Motor neuron (in vitro differentiated cells): ENCODE results near the gene TMA7. TPM values are rescaled to one million over a fixed set of nuclear protein-coding genes. Genes with fewer than 3 reads are reported as not detected.
"Not testable (repeated sequence)": the region's sequence is repeated elsewhere in the genome, so short reads cannot be mapped to it uniquely, and the experiment has no call there.

Source experiments
- ATAC-seq, 8 experiments: fragments of 200-7000 bp; cut with Tn5 transposase; replicated peaks in 6 of 8; 2 replicates each; pipeline ENCODE4 v1.8.0; 2021; ENCODE audit warnings: mild to moderate bottlenecking in 8 of 8, moderate library complexity in 8 of 8
- H3K27ac ChIP-seq, 2 donors: fragments of 250-450 bp; sonication (Bioruptor Pico); 2 replicates each; pipeline ENCODE4 v1.9.0; 2021; ENCODE audit warnings: antibody characterized with exemption in 2 of 2, mild to moderate bottlenecking in 2 of 2, moderate library complexity in 1 of 2
- H3K4me1 ChIP-seq, 2 donors: fragments of 250-450 bp; sonication (Bioruptor Pico); replicated peaks in 1 of 2; 2 replicates each; pipeline ENCODE4 v1.6.1; 2021; ENCODE audit warnings: antibody characterized with exemption in 2 of 2, mild to moderate bottlenecking in 2 of 2, moderate library complexity in 1 of 2
- H3K4me3 ChIP-seq, 5 donors: fragments of 250-450 bp; sonication (Bioruptor Pico); 2 replicates each; pipeline ENCODE4 v1.9.0; 2021; ENCODE audit warnings: antibody characterized with exemption in 5 of 5, mild to moderate bottlenecking in 5 of 5, moderate library complexity in 4 of 5
- WGBS, 10 experiments: fragments of 450-650 bp; shearing (Covaris generic); methylation state at CpG; one replicate each; pipeline ENCODE4 v1.0.0; 2022; 5-methylcytosine and 5-hydroxymethylcytosine counted together
- in situ Hi-C, 9 experiments: fragments of 400-800 bp; cut with MboI; loops; one replicate each; pipeline ENCODE4 v1.15.0; 2021; ENCODE audit warnings: low sequenced_read_pairs in 9 of 9, low pct_unique_long_range_greater_than_20kb in 2 of 9; ENCODE audit not compliant: unreplicated experiment in 9 of 9
- total RNA-seq, 8 experiments: library from RNA; unstranded; fragments of 300-600 nt; gene quantifications; 2 replicates each; pipeline versions ENCODE4 v1.2.3 to v1.2.4, GENCODE V29; 2022

The TMA7 gene
- total RNA-seq, 8 experiments from 2014 or later = 375 to 754 (median 499) TPM

GRCh38 chr3:48482822-48483221, 42.8 kb downstream of the TMA7 start:
- H3K27ac ChIP-seq, ATAC-seq, H3K4me1 ChIP-seq, in situ Hi-C loops, H3K4me3 ChIP-seq: not testable (repeated sequence)
- WGBS, 10 experiments = 75 to 100% (median 87%) methylated on average over 1 to 5 of the region's 6 CpGs; no CpG with 5 or more reads in 5 of the 10 experiments

DNA sequence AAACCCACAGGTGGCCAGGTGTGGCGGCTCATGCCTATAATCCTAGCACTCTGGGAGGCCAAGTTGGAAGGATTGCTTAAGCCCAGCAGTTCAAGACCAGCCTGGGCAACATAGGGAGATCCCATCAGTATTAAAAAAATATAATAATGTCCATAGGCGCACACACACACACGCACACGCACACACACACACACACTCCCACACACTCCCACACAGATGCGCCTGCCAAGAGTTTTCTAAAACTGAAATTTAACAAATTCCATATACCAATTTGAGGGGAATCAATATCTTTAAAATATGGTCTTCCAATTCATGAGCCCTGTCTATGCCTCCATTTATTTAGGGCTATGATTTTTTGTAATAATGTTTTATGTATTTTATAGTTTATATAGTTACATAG, 46.9 kb downstream of the TMA7 start:
- no peak overlapping the region for H3K4me3 ChIP-seq
- no peaks in the 10 kb centered on the region for H3K4me1 ChIP-seq
- no peak for ATAC-seq
- in situ Hi-C loops = no loop called here
- 75 to 100% (median 91%) methylated on average over 1 to 5 of the region's 5 CpGs; no CpG with 5 or more reads in 2 of the 10 experiments for WGBS, 10 experiments
- no peak overlapping the region for H3K27ac ChIP-seq

DNA sequence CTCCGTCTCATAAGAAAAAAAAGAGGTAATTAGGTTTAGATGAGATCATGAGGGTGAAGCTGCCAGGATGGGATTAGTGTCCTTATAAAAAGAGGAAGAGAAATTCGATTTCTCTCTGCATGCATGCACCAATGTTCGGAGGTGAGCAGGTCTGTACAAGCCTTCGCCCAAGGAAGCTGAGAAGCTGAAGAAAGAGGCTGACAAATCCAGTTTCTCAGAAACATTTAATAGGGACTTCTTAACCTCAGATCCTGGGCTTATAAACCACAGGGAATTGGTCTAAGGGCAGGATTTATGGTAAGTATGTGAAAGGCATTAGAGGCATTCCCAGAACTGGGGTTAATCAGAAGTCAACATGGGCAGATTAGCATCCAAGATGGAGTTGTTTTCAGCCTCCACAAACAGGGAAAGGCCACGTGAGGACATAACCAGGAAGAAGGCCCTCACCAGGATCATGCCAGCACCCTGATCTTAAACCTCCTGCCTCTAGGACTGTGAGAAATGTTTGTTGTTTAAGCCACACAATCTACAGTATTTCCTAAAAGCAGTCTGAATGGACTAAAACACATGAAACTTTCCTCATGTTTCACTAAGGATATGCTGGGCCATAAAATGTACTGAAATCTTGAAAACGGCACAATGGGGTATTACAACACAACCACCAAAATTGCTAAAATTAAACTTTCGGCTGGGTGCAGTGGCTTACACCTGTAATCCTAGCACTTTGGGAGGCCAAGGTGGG, 52.6 kb downstream of the TMA7 start:
- H3K27ac ChIP-seq = no peak overlapping the region
- in situ Hi-C loops = no loop called here
- 40 to 96% (median 81%) methylated on average over 1 to 7 of the region's 7 CpGs; no CpG with 5 or more reads in 3 of the 10 experiments for WGBS, 10 experiments
- no peak overlapping the region for H3K4me3 ChIP-seq
- H3K4me1 ChIP-seq = no peaks in the 10 kb centered on the region
- ATAC-seq = peak in 3 of 8 experiments; percentile 50 to 87 (median 81)

- WGBS, 10 experiments = 83 to 100% (median 90%) methylated on average over 1 to 2 of the region's 3 CpGs; no CpG with 5 or more reads in 6 of the 10 experiments
- Histone ChIP-seq H3K4me3 (no peak overlapping the region), H3K4me1 (no peaks in the 10 kb centered on the region), H3K27ac (no peak overlapping the region)
- ATAC-seq = no peak
- in situ Hi-C loops = no loop called here
These were observed 53.1 kb downstream of the TMA7 start for GRCh38 chr3:48493203-48493501.

Other genes with a start within 250 kb of the TMA7 start
- 100 to 1,000 TPM in 1 of 8 experiments, 1 to 10 TPM in 1, under 1 TPM in 1, not detected in 5; 0.70 to 488 (median 6.5) TPM for gene CAMP, start 216.8 kb upstream of the TMA7 start, total RNA-seq
- gene ZNF589, start 199.2 kb upstream of the TMA7 start, total RNA-seq = 10 to 100 TPM; 12.7 to 35.7 (median 18.0) TPM
- 10 to 100 TPM; 17.1 to 28.5 (median 21.5) TPM for gene NME6, start 138.9 kb upstream of the TMA7 start, total RNA-seq
- not detected for gene SPINK8, start 106.6 kb upstream of the TMA7 start, total RNA-seq
- under 1 TPM in 7 of 8 experiments, not detected in 1; 0.15 to 0.96 (median 0.38) TPM for gene FBXW12, start 68.0 kb upstream of the TMA7 start, total RNA-seq
- 10 to 100 TPM; 20.1 to 54.4 (median 34.7) TPM for gene PLXNB1, start 10.2 kb upstream of the TMA7 start, total RNA-seq
- gene CCDC51, start 138 bp upstream of the TMA7 start, total RNA-seq = 10 to 100 TPM; 14.9 to 90.4 (median 20.4) TPM
- 10 to 100 TPM in 2 of 8 experiments, 1 to 10 TPM in 6; 3.9 to 11.7 (median 5.7) TPM for gene ATRIP, start 6.5 kb downstream of the TMA7 start, total RNA-seq
- 100 to 1,000 TPM in 2 of 8 experiments, 10 to 100 TPM in 6; 70.4 to 252 (median 93.4) TPM for gene SHISA5, start 63.9 kb downstream of the TMA7 start, total RNA-seq
- gene PFKFB4, start 116.5 kb downstream of the TMA7 start, total RNA-seq = 10 to 100 TPM in 5 of 8 experiments, 1 to 10 TPM in 3; 3.1 to 36.0 (median 10.4) TPM
- under 1 TPM; 0.11 to 0.66 (median 0.41) TPM for gene UCN2, start 123.5 kb downstream of the TMA7 start, total RNA-seq
- 10 to 100 TPM in 5 of 8 experiments, 1 to 10 TPM in 3; 7.0 to 27.9 (median 13.0) TPM for gene COL7A1, start 155.1 kb downstream of the TMA7 start, total RNA-seq
- gene UQCRC1, start 169.4 kb downstream of the TMA7 start, total RNA-seq = 100 to 1,000 TPM; 184 to 306 (median 226) TPM
- gene TMEM89, start 181.5 kb downstream of the TMA7 start, total RNA-seq = not detected
- gene SLC26A6, start 195.2 kb downstream of the TMA7 start, total RNA-seq = 10 to 100 TPM in 4 of 8 experiments, 1 to 10 TPM in 4; 7.1 to 27.0 (median 10.1) TPM
- gene CELSR3, start 222.6 kb downstream of the TMA7 start, total RNA-seq = 10 to 100 TPM in 5 of 8 experiments, 1 to 10 TPM in 2, under 1 TPM in 1; 0.97 to 53.4 (median 23.0) TPM
- gene NCKIPSD, start 245.7 kb downstream of the TMA7 start, total RNA-seq = 10 to 100 TPM in 7 of 8 experiments, 1 to 10 TPM in 1; 9.8 to 22.4 (median 13.6) TPM